ENCODE results near the gene PTP4A2.

- TF ChIP-seq, protein P1, sequence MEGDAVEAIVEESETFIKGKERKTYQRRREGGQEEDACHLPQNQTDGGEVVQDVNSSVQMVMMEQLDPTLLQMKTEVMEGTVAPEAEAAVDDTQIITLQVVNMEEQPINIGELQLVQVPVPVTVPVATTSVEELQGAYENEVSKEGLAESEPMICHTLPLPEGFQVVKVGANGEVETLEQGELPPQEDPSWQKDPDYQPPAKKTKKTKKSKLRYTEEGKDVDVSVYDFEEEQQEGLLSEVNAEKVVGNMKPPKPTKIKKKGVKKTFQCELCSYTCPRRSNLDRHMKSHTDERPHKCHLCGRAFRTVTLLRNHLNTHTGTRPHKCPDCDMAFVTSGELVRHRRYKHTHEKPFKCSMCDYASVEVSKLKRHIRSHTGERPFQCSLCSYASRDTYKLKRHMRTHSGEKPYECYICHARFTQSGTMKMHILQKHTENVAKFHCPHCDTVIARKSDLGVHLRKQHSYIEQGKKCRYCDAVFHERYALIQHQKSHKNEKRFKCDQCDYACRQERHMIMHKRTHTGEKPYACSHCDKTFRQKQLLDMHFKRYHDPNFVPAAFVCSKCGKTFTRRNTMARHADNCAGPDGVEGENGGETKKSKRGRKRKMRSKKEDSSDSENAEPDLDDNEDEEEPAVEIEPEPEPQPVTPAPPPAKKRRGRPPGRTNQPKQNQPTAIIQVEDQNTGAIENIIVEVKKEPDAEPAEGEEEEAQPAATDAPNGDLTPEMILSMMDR (conservative IDR thresholded peaks at IDR 0.05) = no peak
- TF ChIP-seq EZH2 (IDR thresholded peaks at IDR 0.05; ENCODE audit: low read depth) = no peak
These were observed 14.2 kb downstream of the PTP4A2 start for GRCh38 chr1:31923901-31924535.

All from PC-9 (cell line).